Ovary (tissue), 9 donors: ENCODE measurements around the gene LRRC3. TPM values are rescaled to one million over a fixed set of nuclear protein-coding genes. Genes with fewer than 3 reads are reported as not detected.

Experiments
- DNase-seq, 5 donors: peaks; one replicate each; pipeline ENCODE4 v3.0.0-alpha.2; 2019 to 2020
- H3K27ac ChIP-seq, 2 donors: fragments of 200-600 bp; one replicate each; pipeline versions ENCODE4 v1.5.1 to v1.8.0; 2019 to 2022
- H3K27me3 ChIP-seq: fragments of 200-600 bp; one replicate; pipeline ENCODE4 v1.8.0; 2022
- H3K36me3 ChIP-seq: fragments of 200-600 bp; sonication (generic); one replicate; pipeline ENCODE4 v1.5.1; 2019
- H3K4me1 ChIP-seq: one replicate; pipeline ENCODE4 v1.8.1; 2013; ENCODE audit warnings: mild to moderate bottlenecking, moderate library complexity; ENCODE audit not compliant: insufficient read depth
- H3K4me3 ChIP-seq: fragments of 200-600 bp; sonication (generic); one replicate; pipeline ENCODE4 v1.5.1; 2017
- H3K9me3 ChIP-seq, 2 donors: fragments of 200-600 bp in 1 of 2; sonication (generic) in 1 of 2; one replicate each; pipeline versions ENCODE4 v1.5.1 to v1.8.1; 2013 to 2019; ENCODE audit warnings: mild to moderate bottlenecking in 1 of 2, moderate library complexity in 1 of 2
- EP300 ChIP-seq: sonication (generic); formaldehyde crosslinking; IDR thresholded peaks from one replicate; pipeline ENCODE4 v1.6.1; 2017; ENCODE audit warnings: antibody characterized with exemption
- POLR2A ChIP-seq: fragments of 450-650 bp; IDR thresholded peaks from one replicate; pipeline ENCODE4 v1.6.1; 2017; ENCODE audit warnings: antibody characterized with exemption, mild to moderate bottlenecking, moderate library complexity
- WGBS, 3 donors: extraction: QIAGEN DNeasy Blood & Tissue Kit in 1 of 3; methylation state at CpG; one replicate each; pipeline versions ENCODE4 v1.1.5 to v1.1.7; 2013 to 2017; 5-methylcytosine and 5-hydroxymethylcytosine counted together
- intact Hi-C, 4 donors: fragments of 100-400 bp; cut with DNase I; formaldehyde crosslinking; loops; one replicate each; pipeline versions ENCODE4 v1.11.0 to v1.15.1; 2022 to 2023
- polyA plus RNA-seq, 2 donors: library from polyadenylated mRNA; stranded (reverse); fragments of 200-250 nt in 1 of 2; fragments of 350-450 nt in 1 of 2; fragmentation: Illumina TruSeq in 1 of 2; extraction: RNeasy Lipid Tissue Mini Kit (QIAGEN cat#74804) in 1 of 2; gene quantifications; one replicate each; pipeline ENCODE4 v1.2.3, GENCODE V29; 2013 to 2014
- total RNA-seq, 7 donors: library from RNA; depleted of rRNA in 2 of 7; stranded (reverse); fragments of >200 nt in 2 of 7; fragmentation: NEBNext Ultra II Directional in 3 of 7; extraction: Animal tissue kit (Norgen Biotek cat#: 25700) in 3 of 7; gene quantifications; one replicate each; pipeline versions ENCODE4 v1.1.0 to v1.2.4, GENCODE V29; 2016 to 2023
- TF ChIP-seq, protein P1 (sequence below), 3 donors: fragments of 450-650 bp in 2 of 3; fragments of 200-600 bp in 1 of 3; IDR thresholded peaks; one replicate each; pipeline versions ENCODE4 v1.5.1 to v1.8.0; 2016 to 2022; ENCODE audit warnings: antibody characterized with exemption in 3 of 3, mild to moderate bottlenecking in 1 of 3
- donor health status: DM: no; HTN: no; CAD: no; lungs with moderate emphysema.
- donor health status: DM: no; HTN: no; CAD: no.
- donor health status: Bipolar disorder and iron deficiency.
- donor health status: DM: yes; HTN: yes; CAD: no.
- donor health status: DM: no; HTN: no; CAD: no.
- donor health status: DM: yes; HTN: yes; CAD: no.

Gene LRRC3
- total and polyA plus RNA-seq, 9 donors: 2.4 to 6.8 (median 3.9) TPM

- H3K4me3 ChIP-seq: no peak overlapping the region
- no peaks in the 10 kb centered on the region for H3K4me1 ChIP-seq
- no peak overlapping the region for H3K27ac ChIP-seq
- H3K27me3 ChIP-seq: no peaks in the 10 kb centered on the region
- DNase-seq: no peak
- no peaks in the 10 kb centered on the region for H3K36me3 ChIP-seq
- H3K9me3 ChIP-seq: peaks cover 0 to 6% of the 10 kb centered on the region in 2 donors
- 67 to 72% (median 68%) methylated on average over 28 of the region's 28 CpGs for WGBS, 3 donors
- intact Hi-C loops: no loop called here
- TF ChIP-seq POLR2A: no peak
- TF ChIP-seq, protein P1, sequence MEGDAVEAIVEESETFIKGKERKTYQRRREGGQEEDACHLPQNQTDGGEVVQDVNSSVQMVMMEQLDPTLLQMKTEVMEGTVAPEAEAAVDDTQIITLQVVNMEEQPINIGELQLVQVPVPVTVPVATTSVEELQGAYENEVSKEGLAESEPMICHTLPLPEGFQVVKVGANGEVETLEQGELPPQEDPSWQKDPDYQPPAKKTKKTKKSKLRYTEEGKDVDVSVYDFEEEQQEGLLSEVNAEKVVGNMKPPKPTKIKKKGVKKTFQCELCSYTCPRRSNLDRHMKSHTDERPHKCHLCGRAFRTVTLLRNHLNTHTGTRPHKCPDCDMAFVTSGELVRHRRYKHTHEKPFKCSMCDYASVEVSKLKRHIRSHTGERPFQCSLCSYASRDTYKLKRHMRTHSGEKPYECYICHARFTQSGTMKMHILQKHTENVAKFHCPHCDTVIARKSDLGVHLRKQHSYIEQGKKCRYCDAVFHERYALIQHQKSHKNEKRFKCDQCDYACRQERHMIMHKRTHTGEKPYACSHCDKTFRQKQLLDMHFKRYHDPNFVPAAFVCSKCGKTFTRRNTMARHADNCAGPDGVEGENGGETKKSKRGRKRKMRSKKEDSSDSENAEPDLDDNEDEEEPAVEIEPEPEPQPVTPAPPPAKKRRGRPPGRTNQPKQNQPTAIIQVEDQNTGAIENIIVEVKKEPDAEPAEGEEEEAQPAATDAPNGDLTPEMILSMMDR (IDR thresholded peaks at IDR 0.05): no peak
- TF ChIP-seq EP300: no peak
These were observed 28.3 kb downstream of the LRRC3 start for GRCh38 chr21:44483288-44484237.

DNA sequence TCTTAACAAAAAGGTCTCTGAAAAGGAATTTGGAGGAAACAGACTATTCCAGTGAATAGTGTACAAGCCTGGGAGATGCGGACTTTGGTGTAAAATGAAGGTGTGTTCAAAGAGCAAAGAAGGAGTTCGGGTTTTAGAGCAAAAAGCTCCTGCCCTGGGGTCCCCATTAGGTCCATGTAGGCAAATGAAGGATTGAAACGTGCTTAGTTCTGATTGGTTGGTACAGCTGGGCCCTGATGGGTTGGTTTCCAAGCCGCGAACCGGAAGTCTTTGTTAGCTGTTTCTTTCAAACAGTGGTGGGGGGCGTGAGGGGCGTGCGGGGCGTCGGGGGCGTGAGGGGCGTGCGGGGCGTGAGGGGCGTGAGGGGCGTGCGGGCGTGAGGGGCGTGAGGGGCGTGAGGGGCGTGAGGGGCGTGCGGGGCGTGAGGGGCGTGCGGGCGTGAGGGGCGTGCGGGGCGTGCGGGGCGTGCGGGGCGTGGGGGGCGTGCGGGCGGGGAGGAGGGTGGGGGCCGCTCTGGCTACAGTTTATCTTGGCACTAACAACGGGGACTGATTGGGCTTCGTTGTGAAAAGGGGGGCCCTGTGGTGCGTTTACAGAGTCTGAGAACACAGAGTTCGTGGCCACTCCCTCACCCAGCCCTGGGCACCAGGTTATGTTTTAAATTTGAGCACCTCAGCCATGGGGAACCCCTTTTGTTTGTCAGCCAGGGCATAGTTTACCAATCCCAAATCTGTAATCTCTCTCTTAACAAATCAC, 29.4 kb downstream of the LRRC3 start:
- no peak for DNase-seq
- H3K4me3 ChIP-seq: no peak overlapping the region
- H3K36me3 ChIP-seq: no peaks in the 10 kb centered on the region
- peaks cover 0 to 6% of the 10 kb centered on the region in 2 donors for H3K9me3 ChIP-seq
- intact Hi-C loops: no loop called here
- no peak overlapping the region for H3K27ac ChIP-seq
- H3K27me3 ChIP-seq: no peaks in the 10 kb centered on the region
- 83 to 86% (median 84%) methylated on average over 39 to 41 of the region's 43 CpGs for WGBS, 3 donors
- no peaks in the 10 kb centered on the region for H3K4me1 ChIP-seq
- no peak for TF ChIP-seq POLR2A
- TF ChIP-seq EP300: no peak
- TF ChIP-seq, protein P1 (IDR thresholded peaks at IDR 0.05): no peak

DNA sequence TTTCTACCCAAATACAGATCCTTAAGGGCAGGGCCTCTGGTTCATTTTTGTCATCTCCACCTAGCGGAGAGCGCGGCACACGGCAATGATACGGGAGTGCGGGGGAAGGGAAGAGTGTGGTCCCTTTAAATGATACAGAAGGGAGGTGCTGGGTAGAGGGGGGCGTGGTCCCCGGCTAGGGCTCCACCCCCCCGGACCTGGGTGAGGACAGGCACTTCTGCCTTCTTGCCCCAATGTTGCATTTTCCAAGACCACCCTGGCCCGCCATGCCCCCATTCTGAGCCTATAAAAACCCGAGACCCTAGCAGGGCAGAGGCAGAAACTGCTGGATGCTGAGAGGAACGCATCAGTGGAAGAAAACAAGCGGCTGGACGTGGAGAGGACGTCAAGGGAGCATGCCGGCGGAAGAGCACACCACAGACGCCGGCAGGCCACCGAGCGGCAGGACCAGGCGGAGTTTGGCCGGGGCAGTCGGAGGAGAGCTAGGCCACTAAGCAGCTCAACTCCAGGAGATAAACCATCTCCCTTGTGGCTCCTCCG, 30.0 kb downstream of the LRRC3 start:
- no peak for TF ChIP-seq EP300
- TF ChIP-seq, protein P1 (IDR thresholded peaks at IDR 0.05): no peak
- TF ChIP-seq POLR2A: no peak
- peak in 1 of 5 donors; percentile 43 for DNase-seq
- no peak overlapping the region for H3K4me3 ChIP-seq
- no peaks in the 10 kb centered on the region for H3K4me1 ChIP-seq
- intact Hi-C loops: no loop called here
- H3K9me3 ChIP-seq: peaks cover 0 to 6% of the 10 kb centered on the region in 2 donors
- no peaks in the 10 kb centered on the region for H3K27me3 ChIP-seq
- H3K27ac ChIP-seq: no peak overlapping the region
- H3K36me3 ChIP-seq: no peaks in the 10 kb centered on the region
- 60 to 76% (median 60%) methylated on average over 25 of the region's 25 CpGs for WGBS, 3 donors

- no peak for DNase-seq
- Histone ChIP-seq H3K27ac (no peak overlapping the region), H3K4me3 (no peak overlapping the region), H3K36me3 (no peaks in the 10 kb centered on the region), H3K27me3 (no peaks in the 10 kb centered on the region), H3K4me1 (no peaks in the 10 kb centered on the region), H3K9me3 (peaks cover 0 to 6% of the 10 kb centered on the region in 2 donors)
- intact Hi-C loops: no loop called here
- WGBS, 3 donors: 67 to 82% (median 76%) methylated on average over 10 of the region's 10 CpGs
- no peak for TF ChIP-seq POLR2A
- TF ChIP-seq, protein P1 (IDR thresholded peaks at IDR 0.05): no peak
- TF ChIP-seq EP300: no peak
These were observed 30.5 kb downstream of the LRRC3 start for GRCh38 chr21:44485796-44486195.
